DOHH2 (cell line): ENCODE data around the gene PEX26.

Experiments
- H3F3A ChIP-seq: fragments of 200-600 bp; sonication (generic), shearing (Covaris generic); 2 replicates; pipeline ENCODE4 v1.6.0; 2016; ENCODE audit warnings: antibody characterized with exemption, mild to moderate bottlenecking; ENCODE audit not compliant: control insufficient read depth, insufficient read depth
- H3K27ac ChIP-seq: fragments of 200-600 bp; sonication (generic); 2 replicates; pipeline ENCODE4 v1.5.1; 2014; ENCODE audit warnings: low read depth, mild to moderate bottlenecking, low read length, moderate library complexity
- H3K27me3 ChIP-seq: fragments of 200-600 bp; sonication (generic); 2 replicates; pipeline ENCODE4 v1.6.1; 2014; ENCODE audit warnings: mild to moderate bottlenecking, low read length, mixed read lengths; ENCODE audit not compliant: control insufficient read depth
- H3K36me3 ChIP-seq: fragments of 200-600 bp; sonication (generic); 2 replicates; pipeline ENCODE4 v1.6.1; 2014; ENCODE audit warnings: mild to moderate bottlenecking, low read length, moderate library complexity, mixed read lengths; ENCODE audit not compliant: control insufficient read depth
- H3K4me1 ChIP-seq: fragments of 200-600 bp; sonication (generic); 2 replicates; pipeline ENCODE4 v1.6.1; 2014; ENCODE audit warnings: mild to moderate bottlenecking, low read length, mixed read lengths; ENCODE audit not compliant: control insufficient read depth
- H3K4me2 ChIP-seq: fragments of 200-600 bp; sonication (generic); 2 replicates; pipeline ENCODE4 v1.6.0; 2014; ENCODE audit warnings: mild to moderate bottlenecking, low read length, moderate library complexity
- H3K4me3 ChIP-seq: fragments of 200-600 bp; sonication (generic); 2 replicates; pipeline ENCODE4 v1.5.1; 2014; ENCODE audit warnings: mild to moderate bottlenecking, low read length, mixed read lengths
- H3K79me2 ChIP-seq: fragments of 200-600 bp; sonication (generic); 2 replicates; pipeline ENCODE4 v1.6.1; 2014; ENCODE audit warnings: mild to moderate bottlenecking, low read length, mixed read lengths; ENCODE audit not compliant: control insufficient read depth
- H3K9me2 ChIP-seq: fragments of 200-600 bp; sonication (generic); replicated peaks from 2 replicates; pipeline ENCODE4 v1.6.1; 2014; ENCODE audit warnings: mild to moderate bottlenecking, low read length, mixed read lengths; ENCODE audit not compliant: control insufficient read depth
- H3K9me3 ChIP-seq: fragments of 200-600 bp; sonication (generic); 2 replicates; pipeline ENCODE4 v1.6.1; 2014; ENCODE audit warnings: antibody characterized with exemption, low read length, mixed read lengths; ENCODE audit not compliant: control insufficient read depth, insufficient read depth
- H4K20me1 ChIP-seq: fragments of 200-600 bp; sonication (generic); 2 replicates; pipeline ENCODE4 v1.6.0; 2014; ENCODE audit warnings: low read depth, mild to moderate bottlenecking, antibody characterized with exemption, low read length, moderate library complexity; ENCODE audit not compliant: control insufficient read depth, insufficient read depth
- CTCF ChIP-seq: fragments of 200-600 bp; sonication (generic); IDR thresholded peaks from one replicate; pipeline ENCODE4 v1.5.1; 2014; ENCODE audit warnings: antibody characterized with exemption, mild to moderate bottlenecking, low read depth, low read length; ENCODE audit not compliant: poor library complexity, severe bottlenecking
- EZH2phosphoT487 ChIP-seq: fragments of 200-600 bp; sonication (generic); IDR thresholded peaks from 2 replicates; pipeline ENCODE4 v1.6.1; 2017; ENCODE audit warnings: borderline replicate concordance, mild to moderate bottlenecking, antibody characterized with exemption, low read length, moderate library complexity, mixed read lengths

PEX26 gene

GRCh38 chr22:18110954-18111758, 33.4 kb downstream of the PEX26 start:
- no peaks in the 10 kb centered on the region for H3K9me2 ChIP-seq
- H3K9me3 ChIP-seq, result no peaks in the 10 kb centered on the region
- H4K20me1 ChIP-seq, result no peaks in the 10 kb centered on the region
- peak overlapping the region; percentile 80 for H3K4me3 ChIP-seq
- H3K4me1 ChIP-seq, result peaks cover 79% of the 10 kb centered on the region
- no peaks in the 10 kb centered on the region for H3K36me3 ChIP-seq
- H3K4me2 ChIP-seq, result peak overlapping the region; percentile 96
- peaks cover 30% of the 10 kb centered on the region for H3F3A ChIP-seq
- peak overlapping the region; percentile 37 for H3K27ac ChIP-seq
- no peaks in the 10 kb centered on the region for H3K79me2 ChIP-seq
- TF ChIP-seq CTCF (no peak), EZH2phosphoT487 (no peak)
- H3K27me3 ChIP-seq, result no peaks in the 10 kb centered on the region

- H3K27ac ChIP-seq, result no peak overlapping the region
- no peaks in the 10 kb centered on the region for H3K36me3 ChIP-seq
- H3K4me3 ChIP-seq, result peak overlapping the region; percentile 80
- no peaks in the 10 kb centered on the region for H3K27me3 ChIP-seq
- H3F3A ChIP-seq, result peaks cover 27% of the 10 kb centered on the region
- peak overlapping the region; percentile 96 for H3K4me2 ChIP-seq
- TF ChIP-seq EZH2phosphoT487 (no peak), CTCF (no peak)
- no peaks in the 10 kb centered on the region for H3K79me2 ChIP-seq
- no peaks in the 10 kb centered on the region for H3K9me2 ChIP-seq
- H3K9me3 ChIP-seq, result no peaks in the 10 kb centered on the region
- no peaks in the 10 kb centered on the region for H4K20me1 ChIP-seq
- H3K4me1 ChIP-seq, result peaks cover 72% of the 10 kb centered on the region
Observed at GRCh38 chr22:18111759-18112330, 34.1 kb downstream of the PEX26 start.

- no peaks in the 10 kb centered on the region for H3K36me3 ChIP-seq
- H3K9me2 ChIP-seq, result no peaks in the 10 kb centered on the region
- TF ChIP-seq EZH2phosphoT487, result no peak
- TF ChIP-seq CTCF, result no peak
- H3K27ac ChIP-seq, result no peak overlapping the region
- H3K4me2 ChIP-seq, result no peak overlapping the region
- H4K20me1 ChIP-seq, result no peaks in the 10 kb centered on the region
- no peaks in the 10 kb centered on the region for H3K79me2 ChIP-seq
- H3F3A ChIP-seq, result peaks cover 27% of the 10 kb centered on the region
- H3K9me3 ChIP-seq, result no peaks in the 10 kb centered on the region
- no peak overlapping the region for H3K4me3 ChIP-seq
- H3K4me1 ChIP-seq, result peaks cover 66% of the 10 kb centered on the region
- no peaks in the 10 kb centered on the region for H3K27me3 ChIP-seq
Observed at GRCh38 chr22:18112440-18112839, 34.6 kb downstream of the PEX26 start.
